ENCODE data around the gene PPIP5K2.
"Not testable (repeated sequence)": the region's sequence is repeated elsewhere in the genome, so short reads cannot be mapped to it uniquely, and the experiment has no call there.

The PPIP5K2 gene

DNA sequence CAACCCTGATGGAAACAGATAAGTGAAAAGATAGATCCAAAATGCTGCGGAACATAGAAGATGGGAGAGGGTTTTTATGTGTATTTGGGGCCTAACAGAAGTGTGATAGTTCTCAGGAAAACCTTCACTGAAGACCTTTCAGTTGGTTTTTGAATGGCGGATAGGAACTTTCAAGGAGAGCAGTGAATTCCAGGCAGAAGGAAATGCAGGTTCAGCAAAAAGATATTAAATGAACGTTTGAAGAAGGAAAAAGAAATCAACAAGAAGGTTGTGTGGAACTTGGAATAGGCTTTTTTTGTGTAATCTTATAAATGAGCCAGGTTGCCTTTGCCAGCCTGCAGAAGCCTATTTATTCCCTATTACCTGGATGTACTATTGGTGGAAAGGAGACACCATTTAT lies 2.1 kb downstream of the PPIP5K2 start:
- DNase-seq (ENCODE audit: low read depth in 2 of 2) = no peak

DNA sequence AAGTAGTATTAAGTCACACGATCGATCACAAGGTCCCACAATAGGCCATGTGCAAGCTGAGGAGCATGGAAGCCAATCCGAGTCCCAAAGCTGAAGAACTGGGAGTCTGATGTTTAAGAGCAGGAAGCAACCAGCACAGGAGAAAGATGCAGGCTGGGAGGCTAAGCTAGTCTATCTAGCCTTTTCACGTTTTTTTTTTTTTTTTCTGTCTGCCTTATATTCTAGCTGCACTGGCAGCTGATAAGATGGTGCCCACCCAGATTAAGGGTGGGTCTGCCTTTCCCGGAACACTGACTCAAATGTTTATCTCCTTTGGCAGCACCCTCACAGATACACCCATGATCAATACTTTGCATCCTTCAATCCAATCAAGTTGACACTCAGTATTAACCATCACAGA lies 6.5 kb downstream of the PPIP5K2 start:
- DNase-seq (ENCODE audit: low read depth in 2 of 2) = no peak

DNA sequence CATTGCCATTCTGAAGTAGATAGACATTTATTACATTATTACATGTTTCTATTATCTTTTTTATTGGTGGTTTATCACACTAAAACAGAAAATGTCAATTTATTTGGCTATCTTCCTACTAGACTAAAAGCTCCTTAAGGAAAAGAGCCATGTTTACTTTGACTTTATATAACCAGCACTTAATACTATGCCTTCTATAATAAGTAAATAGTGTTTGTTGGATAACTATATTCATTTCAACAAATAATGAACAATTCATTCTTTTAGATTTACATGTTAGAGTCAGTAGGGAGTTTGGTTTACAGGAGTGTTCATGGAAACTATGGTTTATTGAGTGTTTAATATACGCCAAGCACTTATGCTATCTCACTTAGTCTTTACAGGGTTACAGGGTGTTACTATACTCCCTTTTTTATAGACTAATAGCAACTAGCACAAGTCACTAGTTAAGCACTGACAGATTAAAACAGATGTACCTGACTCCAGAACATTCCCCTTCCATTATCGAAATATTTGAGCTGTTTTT lies 7.3 kb downstream of the PPIP5K2 start:
- no peak for DNase-seq (ENCODE audit: low read depth in 2 of 2)

DNA sequence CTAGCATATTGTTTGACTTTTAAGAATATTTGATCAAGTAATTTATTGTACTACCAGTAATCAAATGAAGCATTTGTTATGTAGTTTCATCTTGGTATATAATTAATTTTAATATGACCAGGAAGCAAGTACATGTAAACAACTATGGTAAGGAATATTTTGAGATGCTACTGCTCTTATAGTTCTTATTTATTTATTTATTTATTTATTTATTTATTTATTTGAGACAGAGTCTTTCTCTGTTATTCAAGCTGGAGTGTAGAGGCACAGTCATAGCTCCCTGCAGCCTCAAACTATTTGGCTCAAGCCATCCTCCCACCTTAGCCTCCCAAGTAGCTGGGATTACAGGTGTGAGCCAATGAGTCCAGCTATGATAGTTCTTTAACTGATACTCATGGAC lies 8.1 kb downstream of the PPIP5K2 start:
- DNase-seq (ENCODE audit: low read depth in 2 of 2) = no peak

DNA sequence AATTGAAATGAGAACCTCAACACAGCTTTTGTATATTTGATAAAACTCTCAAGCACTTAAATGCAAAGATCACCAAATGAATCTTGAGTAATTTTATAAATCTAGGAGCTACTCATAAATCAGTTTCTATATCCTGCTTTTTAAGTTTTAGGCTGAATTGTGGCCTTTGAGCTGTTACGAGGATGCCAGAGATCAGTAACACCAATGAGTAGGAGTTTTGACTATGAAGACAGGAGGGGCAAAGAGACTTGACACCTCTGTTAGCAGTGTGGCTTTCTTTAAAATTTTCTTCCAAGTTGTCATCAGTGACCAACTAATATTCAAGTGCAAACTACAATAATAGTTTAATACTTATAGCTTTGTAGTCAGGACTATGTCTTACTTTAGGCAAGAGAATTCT lies 12.6 kb downstream of the PPIP5K2 start:
- DNase-seq (ENCODE audit: low read depth in 2 of 2) = no peak

DNA sequence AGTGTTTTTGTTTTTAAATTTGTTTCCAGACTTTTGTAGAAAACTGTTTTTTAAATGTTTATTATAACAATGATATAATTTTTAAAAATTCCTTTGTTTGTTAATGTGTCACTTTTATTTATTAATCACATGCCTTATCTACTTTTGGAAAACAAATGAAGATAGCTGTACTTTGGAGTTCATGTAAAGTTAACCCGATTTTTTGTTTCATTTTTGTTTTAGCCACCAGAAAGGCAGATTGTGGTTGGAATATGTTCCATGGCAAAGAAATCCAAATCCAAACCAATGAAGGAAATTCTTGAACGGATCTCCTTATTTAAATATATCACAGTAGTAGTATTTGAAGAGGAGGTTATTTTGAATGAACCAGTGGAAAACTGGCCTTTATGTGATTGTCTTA lies 13.1 kb downstream of the PPIP5K2 start:
- no peak for DNase-seq (ENCODE audit: low read depth in 2 of 2)

DNA sequence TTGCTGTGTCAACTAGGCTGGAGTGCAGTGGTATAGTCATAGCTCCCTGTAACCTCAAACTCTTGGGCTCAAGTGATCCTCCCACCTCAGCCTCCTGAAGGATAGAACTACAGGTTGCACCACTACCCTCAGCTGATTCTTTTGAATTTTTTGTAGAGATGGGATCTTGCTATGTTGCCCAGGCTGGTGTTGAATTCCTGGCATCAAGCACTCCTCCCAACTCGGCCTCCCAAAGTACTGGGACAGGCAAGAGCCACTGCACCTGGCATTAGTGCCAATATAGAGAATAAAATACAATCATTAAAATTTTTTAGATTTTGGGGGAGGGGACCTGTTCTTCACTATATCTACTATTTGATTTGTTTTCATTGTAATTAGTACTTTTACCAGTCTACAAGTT lies 15.4 kb downstream of the PPIP5K2 start:
- DNase-seq (ENCODE audit: low read depth in 2 of 2) = no peak

DNA sequence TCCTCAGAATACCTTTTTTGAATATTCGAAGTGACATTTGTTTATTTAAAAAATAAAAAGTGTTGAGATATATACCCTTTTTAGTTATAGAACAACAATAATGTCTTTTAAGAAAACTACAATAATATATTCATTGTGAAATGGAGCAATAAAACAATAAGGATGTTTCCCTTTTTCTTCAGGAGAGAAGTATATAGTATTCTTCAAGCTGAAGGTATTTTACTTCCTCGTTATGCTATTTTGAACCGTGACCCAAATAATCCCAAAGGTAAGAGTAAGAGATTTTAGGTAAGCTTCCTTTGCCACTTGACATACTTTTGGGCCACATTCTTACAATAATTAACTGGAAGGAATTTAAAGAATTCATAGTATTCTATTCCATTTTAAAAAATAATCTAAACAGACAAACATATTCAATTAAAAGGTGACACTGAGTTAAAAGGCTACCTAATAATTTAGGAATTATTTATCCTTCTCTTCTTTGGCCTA lies 18.1 kb downstream of the PPIP5K2 start:
- DNase-seq (ENCODE audit: low read depth in 2 of 2) = no peak

DNA sequence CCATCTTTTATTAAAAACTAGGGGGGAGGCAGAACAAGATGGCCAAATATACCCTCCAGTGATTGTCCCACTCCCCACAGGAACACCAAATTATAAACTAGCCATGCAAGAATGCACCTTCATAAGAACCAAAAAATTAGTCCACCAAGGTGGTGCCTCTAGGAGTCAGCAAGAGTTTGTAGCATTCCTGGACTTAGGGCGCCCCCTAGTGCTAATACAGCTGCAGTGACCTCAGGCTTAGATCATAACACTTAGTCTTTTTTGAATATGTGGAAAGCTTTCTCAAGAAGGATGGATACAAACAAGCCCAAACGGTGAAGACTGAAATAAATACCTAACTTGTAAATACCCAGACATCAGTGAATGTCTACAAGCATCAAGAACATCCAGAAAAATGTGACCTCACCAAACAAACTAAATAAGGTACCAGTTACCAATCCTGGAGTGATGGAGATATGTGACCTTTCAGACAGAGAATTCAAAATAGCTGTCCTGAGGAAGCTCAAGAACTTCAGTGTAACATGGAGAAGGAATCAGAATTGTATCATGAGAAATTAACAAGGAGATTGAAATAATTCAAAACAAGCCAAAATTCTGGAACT lies 19.3 kb downstream of the PPIP5K2 start:
- DNase-seq (ENCODE audit: low read depth in 2 of 2) = peak; percentile 42 to 48

DNA sequence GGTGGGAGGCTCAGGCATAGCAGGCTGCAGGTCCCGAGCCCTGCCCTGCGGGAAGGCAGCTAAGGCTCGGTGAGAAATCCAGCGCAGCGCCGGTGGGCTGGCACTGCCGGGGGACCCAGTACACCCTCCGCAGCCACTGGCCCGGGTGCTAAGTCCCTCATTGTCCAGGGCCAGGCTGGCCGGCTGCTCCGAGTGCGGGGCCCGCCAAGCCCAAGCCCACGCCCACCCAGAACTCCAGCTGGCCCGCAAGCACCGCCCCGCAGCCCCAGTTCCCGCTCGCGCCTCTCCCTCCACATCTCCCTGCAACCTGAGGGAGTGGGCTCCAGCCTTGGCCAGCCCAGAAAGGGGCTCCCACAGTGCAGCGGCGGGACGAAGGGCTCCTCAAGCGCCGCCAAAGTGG lies 22.0 kb downstream of the PPIP5K2 start:
- not testable (repeated sequence) for DNase-seq (ENCODE audit: low read depth in 2 of 2)

DNA sequence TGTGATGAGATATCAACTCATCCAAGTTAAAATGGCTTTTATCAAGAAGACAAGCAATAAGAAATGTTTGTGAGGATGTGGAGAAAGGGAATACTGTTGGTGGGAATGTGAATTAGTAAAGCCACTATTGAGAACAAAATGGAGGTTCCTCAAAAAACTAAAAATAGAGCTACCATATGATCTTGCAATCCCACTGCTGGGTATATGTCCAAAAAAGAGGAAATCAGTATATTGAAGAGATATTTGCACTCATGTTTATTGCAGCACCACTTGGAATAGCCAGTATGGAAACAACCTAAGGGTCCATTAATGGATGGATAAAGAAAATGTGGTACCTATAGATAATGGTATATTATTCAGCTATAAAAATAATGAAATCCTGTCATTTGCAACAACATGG lies 25.1 kb downstream of the PPIP5K2 start:
- no peak for DNase-seq (ENCODE audit: low read depth in 2 of 2)

DNA sequence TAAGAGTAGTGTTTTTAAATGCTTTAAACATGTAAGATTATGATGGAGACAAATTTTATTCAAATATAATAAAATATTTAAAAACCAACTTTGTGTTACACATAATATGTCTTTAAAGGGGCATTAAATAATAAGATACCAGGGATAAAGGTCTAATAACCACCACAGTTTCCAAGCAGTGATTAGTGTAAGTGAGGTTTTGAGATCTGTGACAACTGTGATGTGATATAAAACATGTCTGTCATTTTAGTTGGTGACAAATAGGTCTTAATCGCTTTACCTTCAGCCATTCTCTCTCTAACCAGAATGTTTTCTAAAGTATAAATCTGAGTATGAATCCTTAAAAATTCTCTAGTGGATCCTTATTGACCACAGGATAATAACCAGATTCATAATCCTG lies 28.1 kb downstream of the PPIP5K2 start:
- no peak for DNase-seq (ENCODE audit: low read depth in 2 of 2)

DNA sequence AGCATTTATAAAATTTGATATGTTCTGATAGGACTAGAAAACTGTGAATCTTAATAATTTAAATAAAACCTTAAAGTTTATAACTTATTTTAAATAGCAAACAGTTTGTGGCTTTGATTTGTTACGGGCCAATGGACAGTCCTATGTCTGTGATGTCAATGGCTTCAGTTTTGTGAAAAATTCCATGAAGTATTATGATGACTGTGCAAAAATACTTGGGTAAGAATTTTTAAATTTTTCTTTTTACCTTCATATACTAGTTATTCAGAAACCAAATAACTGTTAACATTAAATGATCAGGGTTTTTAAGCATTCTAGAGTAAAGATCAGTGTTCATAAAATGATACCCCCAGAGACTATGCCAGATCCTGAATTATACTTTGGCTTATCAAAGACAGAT lies 31.1 kb downstream of the PPIP5K2 start:
- no peak for DNase-seq (ENCODE audit: low read depth in 2 of 2)

DNA sequence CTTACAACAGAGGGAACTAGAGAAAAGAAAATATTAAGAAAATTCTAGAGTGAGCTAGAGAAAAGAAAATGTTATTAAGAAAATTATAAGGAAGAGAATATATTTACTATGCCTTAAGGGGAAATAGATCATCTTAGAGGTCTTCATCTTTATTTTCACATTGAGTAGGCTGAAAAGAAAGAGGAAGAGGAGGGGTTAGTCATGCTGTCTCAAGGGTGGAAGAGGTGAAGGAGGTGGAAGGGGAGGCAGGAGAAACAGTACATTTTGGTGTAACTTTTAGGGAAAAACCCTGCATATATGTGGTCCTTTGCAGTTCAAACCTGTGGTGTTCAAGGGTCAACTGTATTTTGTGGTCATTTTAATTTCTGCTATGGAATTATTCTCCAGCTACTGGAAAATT lies 46.6 kb downstream of the PPIP5K2 start:
- DNase-seq (ENCODE audit: low read depth in 2 of 2) = no peak

DNA sequence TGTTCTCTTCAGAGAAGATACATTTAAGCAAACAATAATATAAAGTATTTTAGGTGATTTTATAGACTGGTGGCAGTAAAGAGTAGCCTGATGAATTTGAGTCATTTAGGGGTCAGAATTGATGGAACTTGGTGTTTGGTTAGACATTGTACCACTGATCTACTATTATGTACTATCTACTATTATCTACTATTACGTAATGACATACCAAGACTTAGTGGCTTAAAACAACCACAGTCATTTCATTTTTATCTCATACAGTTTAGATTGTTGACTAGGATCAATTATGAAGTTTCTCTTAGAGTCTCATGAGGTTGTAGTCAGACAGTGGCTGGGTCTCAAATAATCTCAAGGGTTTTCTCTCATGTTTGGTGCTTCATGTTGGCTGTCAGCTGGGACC lies 54.0 kb downstream of the PPIP5K2 start:
- DNase-seq (ENCODE audit: low read depth in 2 of 2) = no peak

DNA sequence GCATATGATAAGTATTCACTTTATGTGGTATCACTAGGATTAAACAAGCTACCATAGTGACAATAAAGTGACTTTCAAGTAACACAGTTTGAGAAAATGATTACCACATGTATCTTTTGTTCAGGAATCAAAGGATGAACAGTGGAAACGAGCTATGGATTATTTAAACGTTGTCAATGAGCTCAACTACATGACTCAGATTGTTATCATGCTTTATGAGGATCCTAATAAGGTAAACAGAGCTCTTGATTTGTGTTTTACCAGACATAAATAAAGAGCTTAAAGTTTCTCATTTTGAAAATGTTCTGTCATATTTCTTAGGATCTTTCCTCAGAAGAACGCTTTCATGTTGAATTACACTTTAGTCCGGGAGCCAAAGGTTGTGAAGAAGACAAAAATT lies 57.4 kb downstream of the PPIP5K2 start:
- no peak for DNase-seq (ENCODE audit: low read depth in 2 of 2)

DNA sequence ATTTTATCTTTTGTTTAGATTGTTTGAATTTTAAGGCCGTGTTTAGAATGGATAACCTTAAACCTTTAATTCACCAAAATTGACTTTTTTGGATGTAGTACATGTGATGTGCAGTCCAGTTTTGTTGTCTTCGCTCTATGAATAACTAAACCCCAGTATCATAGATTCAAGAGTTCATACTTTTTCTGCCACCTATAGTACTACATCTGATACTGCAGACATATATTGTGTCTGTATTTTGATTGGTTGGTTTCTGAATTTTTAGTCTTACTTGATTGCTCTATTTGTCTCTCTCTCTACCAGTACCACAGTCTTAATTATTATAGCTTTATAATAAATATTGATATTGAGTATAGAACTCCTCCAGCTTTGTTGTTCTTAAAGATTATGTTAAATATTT lies 58.1 kb downstream of the PPIP5K2 start:
- DNase-seq (ENCODE audit: low read depth in 2 of 2) = no peak

DNA sequence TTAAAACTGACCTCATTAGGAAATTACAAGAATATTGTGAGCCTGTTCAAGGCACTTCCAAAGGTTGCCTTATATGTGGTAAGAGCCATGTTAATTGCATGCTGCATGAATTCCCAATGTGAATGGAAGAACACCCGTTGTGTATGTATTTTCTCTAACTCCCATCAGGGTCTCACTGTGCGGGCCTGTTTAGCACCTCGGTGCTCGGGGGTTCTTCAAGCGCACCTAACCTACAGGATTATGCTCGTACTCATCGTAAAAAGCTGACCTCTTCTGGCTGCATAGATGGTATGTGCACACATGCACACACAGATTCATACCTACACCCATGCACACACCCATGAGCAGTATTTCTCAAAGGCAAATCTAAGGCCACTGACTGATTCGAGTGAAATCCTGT lies 66.1 kb downstream of the PPIP5K2 start:
- DNase-seq (ENCODE audit: low read depth in 2 of 2) = no peak

DNA sequence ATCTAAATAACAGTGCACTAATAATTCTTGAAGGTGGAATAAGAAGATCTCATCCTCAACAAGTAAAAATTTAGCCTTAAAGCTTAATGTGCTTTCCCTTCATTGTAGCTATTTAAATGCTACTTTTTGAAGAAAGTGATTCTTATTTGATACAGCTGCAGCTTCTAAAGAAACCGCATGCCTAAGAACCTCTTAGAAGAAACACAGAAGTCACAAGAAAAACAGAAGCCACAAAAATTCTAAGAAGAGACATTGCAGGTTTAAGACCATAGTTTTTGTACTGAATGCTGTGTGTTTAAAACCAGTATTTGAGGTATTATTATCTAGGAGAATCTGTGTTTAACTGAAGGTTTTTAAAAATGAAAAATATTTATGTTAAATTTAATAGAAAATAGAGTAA lies 68.3 kb downstream of the PPIP5K2 start:
- DNase-seq (ENCODE audit: low read depth in 2 of 2) = no peak

DNA sequence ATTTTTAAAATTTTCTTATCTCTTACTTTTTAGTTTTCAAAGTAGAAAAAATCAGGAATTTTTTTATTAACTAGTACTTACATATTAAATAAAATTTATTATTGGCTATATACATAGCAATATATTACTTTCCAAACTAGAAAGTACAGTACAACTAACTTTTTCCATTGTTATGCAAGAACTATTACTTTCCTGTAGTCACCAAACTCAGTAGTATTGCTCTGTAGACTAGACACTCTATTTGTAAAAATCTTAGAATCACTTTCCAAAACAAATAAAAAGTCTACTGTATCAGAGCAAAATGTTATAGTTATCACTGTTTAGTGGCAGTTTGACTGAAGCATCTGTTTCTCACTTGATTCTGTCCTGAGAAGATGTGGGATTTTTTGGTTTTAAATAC lies 83.1 kb downstream of the PPIP5K2 start:
- DNase-seq (ENCODE audit: low read depth in 2 of 2) = no peak

DNA sequence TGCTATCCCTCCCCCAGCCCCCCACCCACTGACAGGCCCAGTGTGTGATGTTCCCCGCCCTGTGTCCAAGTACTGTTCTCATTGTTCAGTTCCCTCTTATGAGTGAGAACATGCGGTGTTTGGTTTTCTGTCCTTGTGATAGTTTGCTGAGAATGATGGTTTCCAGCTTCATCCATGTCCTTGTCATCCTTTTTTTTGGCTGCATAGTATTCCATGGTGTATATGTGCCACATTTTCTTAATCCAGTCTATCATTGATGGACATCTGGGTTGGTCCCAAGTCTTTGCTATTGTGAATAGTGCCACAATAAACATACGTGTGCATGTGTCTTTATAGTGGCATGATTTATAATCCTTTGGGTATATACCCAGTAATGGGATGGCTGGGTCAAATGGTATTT lies 84.9 kb downstream of the PPIP5K2 start:
- DNase-seq (ENCODE audit: low read depth in 2 of 2) = not testable (repeated sequence)

DNA sequence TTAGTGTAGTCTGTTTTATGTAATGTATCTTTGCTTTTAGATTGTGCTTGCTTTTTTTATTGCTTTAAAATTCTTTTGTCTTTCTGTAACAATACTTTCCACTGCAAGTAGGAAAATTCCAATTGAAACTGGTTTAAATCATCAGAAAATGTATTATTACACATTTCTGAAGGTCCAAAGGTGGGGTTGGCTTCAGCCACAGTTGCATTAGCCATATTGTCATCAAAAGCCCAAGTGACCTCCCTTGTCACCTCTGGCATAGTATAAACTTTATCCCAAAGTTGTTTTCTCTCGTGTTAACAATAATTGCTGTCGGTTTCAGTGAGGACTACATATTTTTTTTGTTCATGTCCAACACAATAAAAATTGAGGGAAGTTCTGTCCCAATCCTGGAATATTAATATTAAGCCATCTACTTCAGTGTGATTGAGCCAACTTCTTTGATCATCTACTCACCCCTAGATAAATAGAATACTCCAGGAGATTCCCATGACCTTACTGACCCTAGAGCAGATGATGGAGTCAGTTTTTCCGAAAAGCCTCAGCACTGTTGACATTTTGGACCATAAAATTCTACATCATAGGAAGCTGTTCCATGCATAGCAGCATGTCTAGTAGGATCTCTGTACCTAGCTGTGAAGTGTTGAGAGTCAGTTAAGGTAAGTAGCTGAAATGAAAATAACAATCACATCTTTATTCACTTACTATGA lies 86.0 kb downstream of the PPIP5K2 start:
- DNase-seq (ENCODE audit: low read depth in 2 of 2) = no peak

DNA sequence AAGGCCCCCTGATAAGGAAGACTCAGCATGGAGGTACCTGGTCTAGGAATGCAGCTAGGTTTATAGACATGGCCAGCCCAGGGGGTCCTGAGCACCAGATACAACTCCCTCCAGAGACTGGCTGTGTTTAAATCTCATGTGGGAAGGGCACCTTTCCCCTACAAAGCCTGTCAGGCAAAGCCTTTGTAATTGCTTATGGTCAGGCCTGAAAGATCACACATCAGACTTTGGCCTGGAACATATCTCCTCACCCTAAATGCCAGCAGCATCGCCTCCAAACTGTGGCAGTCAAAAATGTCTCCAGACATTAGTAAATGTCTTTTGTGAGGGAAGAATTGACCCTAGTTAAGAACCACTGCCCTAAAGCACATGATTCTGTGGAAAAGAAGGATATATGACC lies 86.9 kb downstream of the PPIP5K2 start:
- DNase-seq (ENCODE audit: low read depth in 2 of 2) = no peak

DNA sequence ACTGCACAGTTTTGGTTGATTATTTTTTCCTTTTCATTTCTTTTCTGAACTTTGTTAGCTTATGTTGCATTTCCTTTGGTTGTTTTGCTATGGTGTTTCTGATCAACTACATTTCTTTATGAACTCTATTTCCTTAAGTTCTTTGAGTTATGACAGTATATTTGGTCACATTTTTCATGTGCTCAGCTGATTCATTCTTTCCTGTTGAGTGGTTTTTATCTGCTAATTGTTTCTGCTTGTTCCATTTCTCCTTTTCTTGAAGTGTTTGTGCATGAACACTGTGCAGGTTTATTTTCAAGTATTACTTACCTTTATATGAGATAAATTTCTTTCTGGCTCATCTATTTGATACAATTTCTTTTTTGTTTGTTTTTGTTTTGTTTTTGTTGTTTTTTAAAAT lies 87.6 kb downstream of the PPIP5K2 start:
- no peak for DNase-seq (ENCODE audit: low read depth in 2 of 2)
